Thymus (tissue), 11 donors: ENCODE measurements around the gene FARSA. TPM values are rescaled to one million over a fixed set of nuclear protein-coding genes. Genes with fewer than 3 reads are reported as not detected.
"Not testable (repeated sequence)": the region's sequence is repeated elsewhere in the genome, so short reads cannot be mapped to it uniquely, and the experiment has no call there.

Experiments
- DNase-seq, 9 donors: peaks; one replicate each; pipeline ENCODE4 v3.0.0-alpha.2; 2013; ENCODE audit warnings: low spot score in 9 of 9, low read depth in 6 of 9, missing footprints in 1 of 9
- H3K27ac ChIP-seq, 2 donors: one replicate each; pipeline ENCODE4 v1.5.1; 2013; ENCODE audit warnings: control low read depth in 1 of 2, low read depth in 1 of 2, low read length in 1 of 2, mild to moderate bottlenecking in 1 of 2, moderate library complexity in 1 of 2
- H3K27me3 ChIP-seq, 2 donors: one replicate each; pipeline ENCODE4 v1.5.1; 2013; ENCODE audit warnings: low read length in 1 of 2; ENCODE audit not compliant: control insufficient read depth in 2 of 2, insufficient read depth in 1 of 2
- H3K36me3 ChIP-seq, 2 donors: one replicate each; pipeline ENCODE4 v1.5.1; 2013; ENCODE audit warnings: low read length in 1 of 2, mild to moderate bottlenecking in 1 of 2, moderate library complexity in 1 of 2; ENCODE audit not compliant: control insufficient read depth in 2 of 2, insufficient read depth in 2 of 2
- H3K4me1 ChIP-seq, 2 donors: one replicate each; pipeline ENCODE4 v1.5.1; 2013; ENCODE audit warnings: low read length in 2 of 2; ENCODE audit not compliant: control insufficient read depth in 2 of 2, insufficient read depth in 2 of 2
- H3K4me3 ChIP-seq, 2 donors: one replicate each; pipeline ENCODE4 v1.5.1; 2013; ENCODE audit warnings: low read length in 2 of 2, control low read depth in 1 of 2, mild to moderate bottlenecking in 1 of 2
- H3K9me3 ChIP-seq, 2 donors: one replicate each; pipeline ENCODE4 v1.5.1; 2013; ENCODE audit warnings: low read length in 1 of 2, mild to moderate bottlenecking in 1 of 2; ENCODE audit not compliant: control insufficient read depth in 2 of 2, insufficient read depth in 1 of 2
- WGBS: extraction: QIAGEN DNeasy Blood & Tissue Kit; methylation state at CpG from one replicate; pipeline ENCODE4 v1.1.7; 2013; 5-methylcytosine and 5-hydroxymethylcytosine counted together
- polyA plus RNA-seq: library from polyadenylated mRNA; stranded (reverse); fragments of 200-250 nt; gene quantifications from one replicate; pipeline ENCODE4 v1.2.3, GENCODE V29; 2013
- total RNA-seq: library from RNA; stranded (reverse); fragments of 120-200 nt; gene quantifications from one replicate; pipeline ENCODE4 v1.2.4, GENCODE V29; 2013
- donor health status: healthy.

The FARSA gene
- total and polyA plus RNA-seq, 2 donors = 33.6 to 46.7 TPM

- WGBS = 8% methylated on average over 84 of the region's 84 CpGs
- H3K4me1 ChIP-seq = peaks cover 0 to 20% of the 10 kb centered on the region in 2 donors
- no peaks in the 10 kb centered on the region for H3K9me3 ChIP-seq
- H3K27me3 ChIP-seq = no peaks in the 10 kb centered on the region
- H3K4me3 ChIP-seq = peak within 1 kb of the TSS; percentile 67 to 86
- peak within 1 kb of the TSS; percentile 83 to 92 for H3K27ac ChIP-seq
- peaks cover 29 to 32% of the 10 kb centered on the region in 2 donors for H3K36me3 ChIP-seq
- DNase-seq = peak in 7 of 9 donors; percentile 49 to 85 (median 67)
Observed at GRCh38 chr19:12956446-12957388, 23.2 kb upstream of the FARSA start, which contains the start of gene GADD45GIP1. Gene GADD45GIP1, minus strand, starts transcription at chr19:12957223. Its CDS starts 11 bp downstream, at chr19:12957212.

- Histone ChIP-seq H3K4me3 (peak overlapping the region in 1 of 2 donors; percentile 67), H3K27ac (peak overlapping the region in 1 of 2 donors; percentile 15), H3K9me3 (no peaks in the 10 kb centered on the region), H3K27me3 (no peaks in the 10 kb centered on the region), H3K4me1 (peaks cover 0 to 20% of the 10 kb centered on the region in 2 donors), H3K36me3 (peaks cover 36% of the 10 kb centered on the region in 2 donors)
- no peak for DNase-seq
- WGBS = 90% methylated on average over 12 of the region's 12 CpGs
Observed at GRCh38 chr19:12955996-12956395, 22.5 kb upstream of the FARSA start.

- 96% methylated on average over 9 of the region's 9 CpGs for WGBS
- Histone ChIP-seq H3K36me3 (peaks cover 40% of the 10 kb centered on the region in 2 donors), H3K27ac (peak overlapping the region in 1 of 2 donors; percentile 15), H3K4me1 (peaks cover 0 to 20% of the 10 kb centered on the region in 2 donors)
- not testable (repeated sequence) for DNase-seq, H3K9me3 ChIP-seq, H3K27me3 ChIP-seq, H3K4me3 ChIP-seq
Observed at GRCh38 chr19:12955575-12955974, 22.1 kb upstream of the FARSA start.

GRCh38 chr19:12954612-12954962, 21.1 kb upstream of the FARSA start:
- Histone ChIP-seq H3K4me1 (peaks cover 0 to 20% of the 10 kb centered on the region in 2 donors), H3K36me3 (peaks cover 49 to 50% of the 10 kb centered on the region in 2 donors), H3K27ac (peak overlapping the region in 1 of 2 donors; percentile 33), H3K9me3 (no peaks in the 10 kb centered on the region), H3K4me3 (no peak overlapping the region), H3K27me3 (no peaks in the 10 kb centered on the region)
- WGBS = 72% methylated on average over 1 of the region's 1 CpG
- DNase-seq = no peak

GRCh38 chr19:12953799-12954611, 20.5 kb upstream of the FARSA start:
- Histone ChIP-seq H3K36me3 (peaks cover 55% of the 10 kb centered on the region in 2 donors), H3K27ac (peak overlapping the region in 1 of 2 donors; percentile 8), H3K27me3 (no peaks in the 10 kb centered on the region), H3K4me1 (peaks cover 0 to 20% of the 10 kb centered on the region in 2 donors), H3K4me3 (no peak overlapping the region), H3K9me3 (no peaks in the 10 kb centered on the region)
- no peak for DNase-seq
- 95% methylated on average over 12 of the region's 12 CpGs for WGBS

- peak overlapping the region in 1 of 2 donors; percentile 8 for H3K27ac ChIP-seq
- H3K4me3 ChIP-seq = no peak overlapping the region
- H3K4me1 ChIP-seq = peaks cover 0 to 20% of the 10 kb centered on the region in 2 donors
- WGBS = 90% methylated on average over 11 of the region's 11 CpGs
- H3K36me3 ChIP-seq = peaks cover 62 to 63% of the 10 kb centered on the region in 2 donors
- DNase-seq = no peak
- H3K27me3 ChIP-seq = no peaks in the 10 kb centered on the region
- H3K9me3 ChIP-seq = no peaks in the 10 kb centered on the region
Observed at GRCh38 chr19:12953138-12953798, 19.8 kb upstream of the FARSA start.

GRCh38 chr19:12952488-12953137, 19.1 kb upstream of the FARSA start:
- H3K27me3 ChIP-seq = no peaks in the 10 kb centered on the region
- DNase-seq = no peak
- no peak overlapping the region for H3K4me3 ChIP-seq
- peak overlapping the region in 1 of 2 donors; percentile 34 for H3K27ac ChIP-seq
- peaks cover 69% of the 10 kb centered on the region in 2 donors for H3K36me3 ChIP-seq
- 88% methylated on average over 12 of the region's 12 CpGs for WGBS
- no peaks in the 10 kb centered on the region for H3K9me3 ChIP-seq
- peaks cover 0 to 20% of the 10 kb centered on the region in 2 donors for H3K4me1 ChIP-seq

- H3K27me3 ChIP-seq, H3K4me3 ChIP-seq, H3K27ac ChIP-seq, DNase-seq, H3K9me3 ChIP-seq: not testable (repeated sequence)
- WGBS = 97% methylated on average over 6 of the region's 6 CpGs
- H3K36me3 ChIP-seq = peaks cover 73 to 74% of the 10 kb centered on the region in 2 donors
- H3K4me1 ChIP-seq = peaks cover 0 to 21% of the 10 kb centered on the region in 2 donors
Observed at GRCh38 chr19:12952050-12952449, 18.5 kb upstream of the FARSA start.
